HG03135 (cell line): ENCODE data around the gene WBP1L.
"Not testable (repeated sequence)": the region's sequence is repeated elsewhere in the genome, so short reads cannot be mapped to it uniquely, and the experiment has no call there.

ENCODE experiments used
- ATAC-seq: cut with Tn5 transposase; IDR thresholded peaks from one replicate; pipeline ENCODE4 v1.9.1; 2021; ENCODE audit warnings: mild to moderate bottlenecking, moderate library complexity; ENCODE audit not compliant: unreplicated experiment

Gene WBP1L

DNA sequence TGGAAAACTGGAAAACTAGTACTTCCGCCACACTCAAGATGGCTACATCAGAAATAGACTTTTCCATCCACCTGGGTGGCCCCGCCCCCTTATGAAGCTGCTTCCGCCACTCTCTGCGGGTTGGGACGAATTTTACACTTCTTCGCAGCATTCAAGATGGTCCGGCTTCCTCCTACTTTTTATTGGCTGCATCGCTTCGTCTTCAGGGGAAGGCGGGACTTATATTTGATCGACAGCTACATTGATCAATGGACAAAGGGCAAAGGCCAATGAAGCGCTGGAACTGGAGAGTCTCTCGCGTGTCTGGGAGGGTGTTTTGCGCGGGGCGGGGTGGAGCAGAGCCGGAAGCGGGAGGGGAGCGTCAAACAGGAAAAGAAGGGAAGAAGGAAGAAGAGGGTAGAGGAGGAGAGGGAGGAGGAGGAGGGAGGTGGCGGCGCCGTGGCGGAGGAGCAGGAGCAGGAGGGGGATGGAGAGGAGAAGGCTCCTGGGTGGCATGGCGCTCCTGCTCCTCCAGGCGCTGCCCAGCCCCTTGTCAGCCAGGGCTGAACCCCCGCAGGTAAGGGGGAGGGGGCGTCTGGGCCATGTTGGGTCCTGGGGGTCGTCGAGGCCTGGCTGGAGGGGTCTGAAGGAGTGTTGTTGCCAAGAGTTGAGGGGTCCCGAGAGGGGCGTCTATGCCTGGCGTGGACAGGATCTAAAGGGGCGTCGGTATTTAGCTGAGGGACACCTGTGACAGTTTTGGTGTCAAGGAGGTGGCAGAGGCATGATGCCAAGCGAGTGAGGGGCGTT is at the start of gene WBP1L:
TSS of gene WBP1L (plus strand) at position 361 of the 786 bp plus-strand sequence. CDS start at position 467, 106 bp downstream.
- ATAC-seq: peak; percentile 94

DNA sequence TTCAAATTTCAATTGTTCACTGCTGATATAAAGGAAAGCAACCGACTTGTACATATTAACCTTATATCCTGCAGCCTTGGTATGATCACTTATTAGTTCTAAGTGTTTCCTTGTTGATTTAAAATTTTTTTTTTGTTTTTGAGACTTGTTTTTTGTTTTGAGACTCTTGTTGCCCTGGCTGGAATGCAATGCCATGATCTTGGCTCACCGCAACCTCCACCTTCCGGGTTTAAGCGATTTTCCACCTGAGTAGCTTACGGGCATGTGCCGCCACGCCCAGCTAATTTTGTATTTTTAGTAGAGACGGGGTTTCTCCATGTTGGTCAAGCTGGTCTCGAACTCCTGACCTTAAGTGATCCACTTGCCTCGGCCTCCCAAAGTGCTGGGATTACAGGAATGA is 48.3 kb upstream of the WBP1L start:
- ATAC-seq: not testable (repeated sequence)

DNA sequence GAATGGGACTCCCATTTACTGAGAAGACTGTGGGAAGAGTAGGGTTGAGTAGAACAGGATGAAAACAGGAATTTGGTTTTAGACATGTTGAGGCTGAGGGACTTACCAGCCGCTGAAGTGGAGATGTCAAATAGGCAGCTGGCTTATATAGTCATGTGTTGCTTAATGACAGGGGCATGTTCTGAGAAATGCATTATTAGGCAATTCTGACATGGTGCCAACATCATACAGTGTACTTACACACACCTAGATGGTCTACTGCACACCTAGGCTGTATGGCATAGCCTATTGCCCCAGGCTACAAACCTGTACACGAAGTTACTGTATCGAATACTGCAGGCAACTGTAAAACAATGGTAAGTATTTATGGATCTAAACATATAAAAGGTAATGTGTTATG is 47.0 kb upstream of the WBP1L start:
- no peak for ATAC-seq

DNA sequence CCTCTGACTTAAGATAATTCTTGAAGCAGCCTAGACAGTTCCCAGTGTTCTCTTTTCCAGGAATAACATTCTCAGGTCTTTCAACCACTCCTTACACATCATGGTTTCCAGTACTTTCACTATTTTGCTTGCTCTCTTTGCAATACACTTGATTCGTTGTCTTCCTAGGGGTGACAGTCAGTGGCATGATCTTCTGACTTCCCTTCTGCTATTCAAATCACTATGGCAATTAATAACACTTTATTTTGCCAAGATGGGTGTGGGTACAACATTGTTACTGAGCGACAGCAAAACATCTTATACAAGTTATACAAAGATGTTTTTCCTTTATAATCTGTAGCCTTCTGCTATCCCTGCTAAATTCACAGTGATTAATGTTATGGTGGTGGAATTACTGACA is 44.9 kb upstream of the WBP1L start:
- ATAC-seq: no peak

DNA sequence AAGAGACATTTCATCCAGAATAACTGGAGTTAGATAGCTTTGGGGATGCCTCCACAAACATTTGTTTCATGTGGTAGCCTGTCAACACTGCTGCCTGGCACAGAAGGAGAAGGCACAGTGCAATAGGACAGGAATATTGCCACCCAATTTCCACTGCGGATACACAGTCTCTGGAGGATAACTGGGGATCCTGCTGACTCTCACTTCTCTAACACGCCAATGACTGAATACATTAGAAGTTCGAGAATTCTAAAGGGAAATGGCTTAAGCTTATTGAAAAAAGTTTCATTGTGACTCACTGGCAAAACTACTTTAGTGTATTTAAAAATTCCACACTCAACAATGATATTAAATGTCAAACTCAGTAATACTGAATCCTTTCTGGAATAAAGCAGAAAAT is 42.5 kb upstream of the WBP1L start:
- ATAC-seq: no peak

DNA sequence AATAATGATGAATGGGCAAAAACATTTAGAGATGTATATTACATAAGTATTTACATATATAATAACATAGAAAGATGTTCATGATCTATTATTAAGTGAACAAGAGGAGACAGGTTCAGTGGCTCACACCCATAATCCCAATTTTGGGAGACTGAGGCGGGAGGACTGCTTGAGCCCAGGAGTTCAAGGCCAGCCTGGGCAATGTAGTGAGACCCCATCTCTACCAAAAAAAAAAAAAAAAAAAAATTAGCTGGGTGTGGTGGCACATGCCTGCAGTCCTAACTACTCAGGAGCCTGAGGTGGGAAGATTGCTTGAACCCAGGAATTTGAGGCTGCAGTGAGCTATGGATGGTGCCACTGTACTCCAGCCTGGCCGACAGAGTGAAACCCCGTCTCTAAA is 42.0 kb upstream of the WBP1L start:
- ATAC-seq: no peak

DNA sequence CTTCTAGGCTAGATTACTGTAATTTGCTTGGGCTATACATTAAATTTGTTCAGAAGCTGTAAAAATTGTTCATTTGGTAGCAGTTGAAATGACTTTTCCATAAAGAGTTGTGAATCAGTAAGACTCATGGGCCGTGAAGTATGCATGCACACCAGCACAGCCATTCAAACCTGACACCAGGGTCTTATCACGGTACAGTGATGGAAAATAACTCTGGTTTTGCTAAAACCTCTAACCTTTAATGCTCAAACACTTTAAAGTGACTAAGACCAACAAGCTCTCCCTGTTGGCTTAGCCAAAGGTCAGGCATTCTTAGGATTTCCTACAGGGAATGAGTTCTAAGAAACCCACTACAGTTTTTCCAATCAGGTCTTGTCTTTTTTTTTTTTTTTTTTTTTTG is 41.0 kb upstream of the WBP1L start:
- ATAC-seq: no peak

DNA sequence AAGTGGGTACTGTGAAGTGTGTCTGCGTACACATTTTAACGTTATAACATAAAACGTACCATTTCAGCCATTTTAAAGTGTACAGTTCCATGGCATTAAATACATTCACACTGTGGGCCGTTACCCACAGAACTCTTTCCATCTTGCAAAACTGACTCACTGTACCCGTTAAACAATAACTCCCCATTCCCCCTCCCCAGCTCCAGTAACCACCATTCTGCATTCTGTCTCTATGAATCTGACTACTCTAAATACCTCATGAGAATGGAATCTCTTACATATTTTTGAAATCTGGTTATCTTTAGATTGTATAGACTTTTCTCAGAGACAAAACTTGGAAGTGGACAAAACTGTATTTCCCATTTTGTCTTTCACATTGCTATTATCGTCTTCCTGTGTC is 38.8 kb upstream of the WBP1L start:
- no peak for ATAC-seq

DNA sequence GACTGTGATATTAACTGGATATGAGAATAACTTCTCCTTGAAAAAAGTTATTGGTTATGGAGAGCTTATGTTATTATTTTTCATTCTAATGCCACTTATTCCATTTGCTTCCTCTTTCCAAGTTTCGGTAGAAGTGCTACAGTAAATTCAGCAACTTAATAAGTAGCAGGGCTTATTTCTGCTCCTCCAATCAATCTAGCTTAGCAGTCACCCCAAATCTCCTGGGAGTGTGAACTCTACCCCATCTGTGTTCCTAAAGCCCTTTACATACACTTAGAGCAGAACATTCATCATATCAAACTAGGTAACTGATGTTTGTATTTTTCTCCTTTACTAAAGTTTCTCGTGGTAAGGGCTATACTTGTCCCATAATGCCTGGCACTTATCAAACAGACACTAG is 38.2 kb upstream of the WBP1L start:
- ATAC-seq: no peak

DNA sequence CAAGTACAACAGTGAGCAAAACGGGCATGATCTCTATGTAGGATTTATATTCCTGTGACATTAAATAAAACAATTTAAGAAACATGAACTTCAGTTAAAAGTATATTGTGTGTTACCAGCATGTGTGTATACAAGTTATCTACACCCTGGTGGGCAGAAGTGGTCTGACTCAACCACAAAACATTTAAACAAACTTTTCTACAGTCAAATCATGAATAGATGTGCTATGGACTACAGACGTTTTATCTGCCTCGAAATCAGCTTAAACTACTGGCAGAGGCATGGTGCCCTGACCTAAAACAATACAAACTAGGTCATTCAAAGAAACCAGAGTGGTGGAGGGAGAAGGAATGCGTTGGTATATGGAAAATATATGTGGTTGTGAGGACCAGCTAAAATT is 33.1 kb upstream of the WBP1L start:
- ATAC-seq: no peak

DNA sequence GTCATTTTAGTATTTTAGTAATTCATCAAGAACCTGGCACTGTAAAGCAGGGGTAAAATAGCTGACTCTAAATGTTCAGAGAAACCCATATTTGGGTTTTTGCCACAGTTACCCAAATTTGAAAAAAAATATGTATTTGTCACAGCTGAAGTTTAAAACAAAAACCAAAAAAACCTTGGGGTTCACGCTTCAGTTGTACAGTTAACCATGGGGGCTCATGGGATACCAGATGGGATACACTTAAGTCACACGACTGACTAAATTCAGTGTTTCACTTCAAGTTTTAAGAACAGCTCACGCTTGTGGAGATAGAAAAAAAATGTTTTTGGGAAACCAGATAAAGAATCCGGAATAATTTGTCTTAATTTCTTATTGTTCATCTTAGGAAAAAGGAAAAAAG is 31.7 kb upstream of the WBP1L start:
- no peak for ATAC-seq

DNA sequence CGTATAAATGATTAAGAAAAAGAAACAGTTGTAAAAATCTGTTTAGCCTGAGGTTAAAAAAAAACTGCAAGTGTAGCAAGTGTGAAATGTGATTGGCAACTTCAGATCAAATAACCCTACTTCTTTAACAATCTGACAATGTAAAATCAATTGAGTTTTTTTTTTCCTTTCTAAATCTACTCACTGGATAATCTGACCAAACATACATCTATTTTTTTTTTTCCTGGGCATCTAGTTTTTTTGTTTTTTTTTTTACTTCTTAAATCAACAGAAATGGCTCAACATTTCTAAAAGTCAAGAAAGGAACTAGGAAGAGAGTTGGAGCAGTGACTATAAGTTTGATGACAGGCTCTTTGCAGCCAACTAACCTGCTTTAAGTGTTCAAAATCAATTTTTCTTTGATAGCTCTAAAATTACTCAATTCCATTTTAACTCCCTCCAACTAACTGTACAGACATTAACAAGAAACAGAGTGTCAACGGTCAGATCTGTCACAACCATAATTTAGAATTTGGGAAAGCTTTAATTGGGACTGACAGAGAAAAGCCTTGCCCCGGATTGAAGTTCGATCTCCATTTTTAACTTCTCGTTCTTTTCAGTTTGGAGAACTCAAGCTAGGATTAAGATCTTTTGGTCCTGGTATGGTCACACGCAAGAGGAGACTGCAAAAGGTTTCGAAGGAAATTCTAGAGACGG is 30.8 kb upstream of the WBP1L start:
- no peak for ATAC-seq

DNA sequence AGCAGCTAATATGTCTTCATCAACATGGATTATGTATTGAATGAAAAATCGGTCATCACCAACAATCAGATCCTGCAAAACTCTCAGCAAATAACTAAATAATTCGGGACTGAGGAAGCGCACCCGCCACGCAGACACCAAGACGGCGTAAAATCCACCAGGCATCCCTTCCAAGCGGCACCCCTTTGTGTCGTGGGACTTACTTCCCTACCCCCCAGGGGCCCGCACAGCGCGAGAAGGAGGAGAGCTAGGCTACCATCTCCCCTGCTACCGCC is 30.3 kb upstream of the WBP1L start:
- peak; percentile 43 for ATAC-seq

DNA sequence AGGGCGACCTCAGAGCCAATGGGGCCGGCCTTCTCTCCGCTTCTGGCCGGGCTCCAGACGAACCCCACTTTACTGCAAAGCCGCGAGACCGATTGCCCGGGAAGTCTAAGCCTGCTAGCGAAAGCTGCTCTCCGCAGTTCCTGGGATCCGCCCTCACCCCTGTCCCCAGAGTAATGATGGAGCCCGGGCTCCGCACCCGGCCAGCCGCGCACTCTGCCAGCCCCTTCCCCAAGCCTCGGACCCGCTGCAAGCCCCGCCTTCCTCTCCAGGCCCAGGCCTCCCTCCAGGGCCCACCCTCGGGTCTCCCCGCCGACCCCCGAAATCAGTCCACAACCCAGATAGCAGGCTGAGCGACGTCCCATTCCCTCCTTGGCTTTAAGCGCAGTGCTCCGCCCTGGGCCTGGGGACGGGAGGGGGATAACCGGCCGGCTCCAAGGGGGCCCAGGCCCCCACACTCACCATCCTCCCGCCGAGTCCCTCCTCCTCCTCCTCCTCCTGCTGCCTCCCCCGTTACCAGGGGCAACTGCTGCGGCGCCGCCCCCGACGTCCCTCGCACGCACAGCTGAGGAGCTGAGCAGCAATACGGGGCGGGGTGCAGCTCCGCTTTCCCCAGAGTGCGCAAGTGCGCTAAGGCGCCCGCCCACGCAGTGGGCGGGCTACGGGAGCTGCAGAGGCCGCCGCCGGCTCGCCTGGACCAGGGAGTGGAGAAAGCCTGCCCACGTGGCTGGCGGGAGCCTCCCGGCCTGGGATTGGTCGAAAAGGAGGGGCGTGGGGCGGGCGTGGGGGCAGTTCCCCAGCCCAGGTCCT is 29.7 kb upstream of the WBP1L start, which contains the start of gene ARL3:
TSS of gene ARL3 (minus strand) at position 584 of the 807 bp plus-strand sequence. CDS start at position 462, 122 bp downstream.
- ATAC-seq: peak; percentile 78

DNA sequence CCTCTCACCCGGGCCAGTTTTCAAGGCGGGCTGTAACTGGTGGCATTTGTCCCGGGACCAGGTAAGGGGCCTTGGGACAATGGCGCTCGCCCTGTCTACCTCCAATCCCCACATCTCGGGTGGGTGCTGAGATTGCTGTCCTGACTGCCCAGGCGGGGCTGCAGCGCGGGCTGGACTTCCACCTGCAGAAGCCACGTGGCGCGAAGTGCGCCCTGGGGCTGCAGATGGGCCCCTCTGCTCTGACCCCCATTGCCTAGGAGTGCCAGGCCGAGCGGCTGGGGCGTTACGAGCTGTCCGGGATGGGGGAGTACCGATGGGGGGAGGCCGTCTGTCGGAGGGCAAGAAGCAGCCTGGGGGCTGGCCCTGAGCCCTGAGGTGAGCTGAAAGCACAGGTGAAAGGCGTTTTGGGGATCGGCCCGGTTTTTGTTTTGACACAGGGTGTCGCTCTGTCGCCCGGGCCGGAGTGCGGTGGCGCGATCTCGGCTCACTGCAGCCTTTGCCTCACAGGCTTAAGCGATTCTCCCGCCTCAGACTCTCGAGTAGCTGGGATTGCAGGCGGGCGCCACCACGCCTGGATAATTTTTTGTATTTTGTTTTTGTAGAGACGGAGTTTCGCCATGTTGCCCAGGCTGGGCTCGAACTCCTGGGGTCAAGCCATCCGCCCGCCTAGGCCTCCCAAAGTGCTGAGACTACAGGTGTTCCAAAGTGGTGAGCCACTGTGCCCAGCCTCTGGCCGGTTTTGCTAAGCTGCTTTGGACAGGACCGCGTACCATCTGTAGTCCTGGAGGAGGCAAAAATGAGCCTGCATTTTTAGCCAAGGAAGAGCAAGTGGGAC is 28.9 kb upstream of the WBP1L start, which contains the start of gene SFXN2:
TSS of gene SFXN2 (plus strand) at position 16 of the 835 bp plus-strand sequence. CDS start 12,001 bp downstream, outside the sequence.
- ATAC-seq: no peak

DNA sequence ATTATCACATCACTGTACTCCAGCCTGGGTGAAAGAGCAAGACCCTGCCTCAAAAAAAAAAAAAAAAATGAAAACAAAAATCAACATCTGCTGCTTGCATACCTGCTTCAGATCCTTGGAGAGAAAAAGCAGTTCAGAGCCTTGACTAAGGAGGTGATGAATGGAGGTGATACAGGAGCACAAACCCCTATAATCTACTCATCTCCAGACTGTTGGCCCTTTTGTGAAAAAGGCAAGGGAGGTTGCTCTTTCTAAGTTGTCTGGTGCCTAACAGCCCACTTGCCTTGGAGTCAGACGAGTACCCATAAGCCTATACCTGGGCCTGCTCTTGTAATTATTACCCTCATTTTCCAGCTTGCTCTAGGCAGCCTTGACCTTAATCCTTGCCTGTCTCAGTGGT is 27.9 kb upstream of the WBP1L start:
- no peak for ATAC-seq

DNA sequence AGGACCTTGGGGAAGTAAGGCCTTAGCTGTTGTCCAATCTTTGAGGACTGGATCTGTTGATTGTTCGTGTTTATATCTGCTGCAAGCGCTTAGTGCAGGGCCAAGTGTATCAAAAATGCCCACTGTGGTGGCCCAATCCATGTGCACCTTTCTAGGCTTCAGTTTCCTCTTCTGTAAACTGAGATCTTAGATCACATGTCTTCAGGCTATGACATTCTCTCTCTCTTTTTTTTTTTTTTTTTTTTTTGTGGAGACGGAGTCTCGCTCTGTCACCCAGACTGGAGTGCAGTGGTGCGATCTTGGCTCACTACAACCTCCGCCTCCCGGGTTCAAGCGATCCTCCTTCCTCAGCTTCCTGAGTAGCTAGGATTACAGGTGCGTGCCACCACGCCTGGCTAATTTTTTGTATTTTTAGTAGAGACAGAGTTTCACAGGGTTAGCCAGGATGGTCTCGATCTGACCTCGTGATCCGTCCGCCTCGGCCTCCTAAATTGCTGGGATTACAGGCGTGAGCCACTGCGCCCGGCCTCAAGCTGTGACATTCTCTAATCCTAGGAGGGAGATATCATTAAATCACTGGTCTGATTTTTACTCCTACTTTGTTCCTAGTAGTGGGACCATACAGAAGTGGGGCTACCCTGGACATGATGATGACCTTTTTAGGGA is 26.7 kb upstream of the WBP1L start:
- not testable (repeated sequence) for ATAC-seq

DNA sequence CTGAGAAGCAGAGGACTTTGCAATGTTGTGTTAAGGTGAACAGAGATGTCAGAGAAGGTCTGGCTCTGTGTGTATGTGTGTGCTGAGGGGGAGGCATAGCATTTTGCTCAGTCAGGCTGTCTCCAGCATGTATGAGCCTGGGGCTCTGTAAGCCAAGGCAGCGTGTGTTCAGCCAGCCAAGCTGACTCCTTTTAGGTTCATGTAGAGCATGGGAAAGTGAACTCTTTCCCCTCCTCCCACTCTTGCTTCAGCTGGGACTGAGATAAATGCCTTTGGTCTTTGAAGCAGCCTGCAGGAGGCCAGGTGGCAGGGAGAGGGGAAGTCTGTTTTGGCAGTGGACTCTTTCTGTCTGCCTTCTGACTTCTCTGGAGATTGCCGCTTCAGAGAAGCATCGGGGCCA is 25.5 kb upstream of the WBP1L start:
- ATAC-seq: no peak

DNA sequence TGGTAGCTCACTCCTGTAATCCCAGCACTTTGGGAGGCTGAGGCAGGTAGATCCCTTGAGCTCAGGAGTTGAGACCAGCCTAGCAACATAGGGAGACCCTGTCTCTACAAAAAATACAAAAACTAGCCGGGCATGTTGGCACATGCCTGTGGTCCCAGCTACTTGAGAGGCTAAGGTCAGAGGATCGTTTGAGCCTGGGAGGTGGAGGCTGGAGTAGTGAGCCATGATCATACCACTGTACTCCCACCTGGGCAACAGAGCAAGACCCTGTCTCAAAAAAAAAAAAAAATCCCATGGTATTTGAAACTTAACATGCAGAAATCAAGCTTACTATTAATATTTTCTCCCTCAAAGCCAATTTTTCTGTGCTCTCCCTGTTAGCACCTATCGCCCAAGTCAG is 23.4 kb upstream of the WBP1L start:
- ATAC-seq: no peak

DNA sequence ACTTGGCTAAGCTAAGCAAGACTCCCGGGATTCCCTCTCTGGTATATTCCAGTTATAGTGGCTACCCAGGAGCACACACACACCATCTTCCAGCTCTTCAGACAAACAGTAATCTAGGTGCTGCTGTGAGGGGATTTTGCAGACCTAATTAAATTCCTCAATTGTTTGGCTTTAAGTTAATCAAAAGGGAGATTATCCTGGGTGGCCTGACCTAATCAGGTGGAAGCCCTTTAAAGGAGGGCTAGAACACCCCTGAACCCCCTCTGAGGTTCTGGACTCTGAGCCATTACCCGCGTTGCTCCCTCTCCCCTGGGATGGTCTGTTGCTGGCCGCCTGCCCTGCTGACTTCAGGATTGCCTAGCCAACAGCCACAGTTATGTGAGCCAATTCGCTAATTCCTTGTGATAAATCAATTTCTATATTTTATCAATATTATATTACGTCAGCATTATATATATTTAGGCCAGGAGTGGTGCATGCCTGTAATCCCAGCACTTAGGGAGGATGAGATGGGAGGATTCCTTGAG is 22.9 kb upstream of the WBP1L start:
- ATAC-seq: no peak
